ENCODE measurements around the gene ADAM33. TPM values are rescaled to one million over a fixed set of nuclear protein-coding genes. Genes with fewer than 3 reads are reported as not detected.

The ADAM33 gene
- total and polyA plus RNA-seq, 2 of the 13 experiments (the other 11 are each of a cell fraction or from before 2014, with no cell fraction given): not detected

GRCh38 chr20:3628502-3629314 lies 53.1 kb downstream of the ADAM33 start (continued):
- TF ChIP-seq YEATS4 (CRISPR knock-in tag; IDR thresholded peaks at IDR 0.05; ENCODE audit: borderline replicate concordance) (peak; percentile 52; the same call in 1 of the 2 replicates), ATF7 (IDR thresholded peaks at IDR 0.05) (peak; percentile 68), ATF7 (CRISPR knock-in tag; IDR thresholded peaks at IDR 0.05) (peak; percentile 71), TP53 (CRISPR knock-in tag; conservative IDR thresholded peaks at IDR 0.05) (peak; percentile 61; the same call in 1 of the 2 replicates), NR2F6 (IDR thresholded peaks at IDR 0.05) (peak; percentile 97), NR2F6 (CRISPR knock-in tag; IDR thresholded peaks at IDR 0.05) (peak; percentile 99), ZNF772 (CRISPR knock-in tag; IDR thresholded peaks at IDR 0.05) (peak; percentile 92), SOX5 (CRISPR knock-in tag; IDR thresholded peaks at IDR 0.05; ENCODE audit: borderline replicate concordance) (peak; percentile 92), ZNF816 (CRISPR knock-in tag; IDR thresholded peaks at IDR 0.05; ENCODE audit: borderline replicate concordance) (peak; percentile 82; the same call in 1 of the 2 replicates), GMEB1 (CRISPR knock-in tag; IDR thresholded peaks at IDR 0.05; ENCODE audit: borderline replicate concordance) (peak; percentile 35; the same call in 1 of the 2 replicates), ZNF10 (CRISPR knock-in tag; IDR thresholded peaks at IDR 0.05; ENCODE audit: borderline replicate concordance, low read depth) (no peak), ASH2L (IDR thresholded peaks at IDR 0.05; ENCODE audit: insufficient read length, low read depth, low read length) (peak; percentile 35), NR2C2 (CRISPR knock-in tag; IDR thresholded peaks at IDR 0.05; ENCODE audit: borderline replicate concordance) (peak; percentile 85), KAT8 (CRISPR knock-in tag; IDR thresholded peaks at IDR 0.05) (peak; percentile 61), ZNF362 (CRISPR knock-in tag; IDR thresholded peaks at IDR 0.05; ENCODE audit: borderline replicate concordance) (peak; percentile 40; the same call in 1 of the 2 replicates), ZNF574 (CRISPR knock-in tag; IDR thresholded peaks at IDR 0.05) (peak; percentile 76; the same call in 1 of the 2 replicates), ZNF44 (CRISPR knock-in tag; IDR thresholded peaks at IDR 0.05) (no peak), ZC3H13 (CRISPR knock-in tag; IDR thresholded peaks at IDR 0.05) (0 out of 2 replicates have a peak, but pooled peaks have one; percentile 74), ZNF546 (CRISPR knock-in tag; conservative IDR thresholded peaks at IDR 0.05) (0 out of 2 replicates have a peak, but pooled peaks have one; percentile 19), ZNF747 (CRISPR knock-in tag; IDR thresholded peaks at IDR 0.05; ENCODE audit: borderline replicate concordance) (peak; percentile 68; the same call in 1 of the 2 replicates), PAX8 (CRISPR knock-in tag; IDR thresholded peaks at IDR 0.05; ENCODE audit: borderline replicate concordance) (no peak), ZNF547 (CRISPR knock-in tag; IDR thresholded peaks at IDR 0.05) (peak; percentile 67; the same call in 1 of the 2 replicates), FOXO4 (CRISPR knock-in tag; conservative IDR thresholded peaks at IDR 0.05) (0 out of 2 replicates have a peak, but pooled peaks have one; percentile 53)
